GM23338 (cell line): ENCODE results near the gene SBF2. TPM values are rescaled to one million over a fixed set of nuclear protein-coding genes. Genes with fewer than 3 reads are reported as not detected.
A peak's percentile ranks its signal among the peaks of the same experiment; 100 is the strongest.

Experiments
- ATAC-seq: fragments of 200-7000 bp; cut with Tn5 transposase; 3 replicates; pipeline ENCODE4 v1.9.1; 2020
- DNase-seq: peaks from one replicate; pipeline ENCODE4 v3.0.0-alpha.2; 2015; ENCODE audit warnings: low spot score
- H2AFZ ChIP-seq: fragments of 200-600 bp; sonication (generic); 2 replicates; pipeline ENCODE4 v1.8.0; 2016; ENCODE audit warnings: antibody characterized with exemption, mild to moderate bottlenecking, moderate library complexity
- H3F3A ChIP-seq: fragments of 200-600 bp; sonication (generic); replicated peaks from 2 replicates; pipeline ENCODE4 v1.8.0; 2017; ENCODE audit warnings: antibody characterized with exemption, mixed run types, low read depth
- H3K27ac ChIP-seq: fragments of 200-600 bp; sonication (generic); 2 replicates; pipeline ENCODE4 v1.6.1; 2016; ENCODE audit warnings: low read depth
- H3K27me3 ChIP-seq: fragments of 200-600 bp; sonication (generic); 2 replicates; pipeline ENCODE4 v1.8.0; 2016; ENCODE audit warnings: mild to moderate bottlenecking, mixed run types, moderate library complexity; ENCODE audit not compliant: insufficient read depth
- H3K36me3 ChIP-seq: fragments of 200-600 bp; sonication (generic); 2 replicates; pipeline ENCODE4 v1.8.0; 2016; ENCODE audit warnings: mild to moderate bottlenecking; ENCODE audit not compliant: insufficient read depth
- H3K4me1 ChIP-seq: fragments of 200-600 bp; sonication (generic); 2 replicates; pipeline ENCODE4 v1.8.0; 2016; ENCODE audit warnings: mild to moderate bottlenecking, moderate library complexity; ENCODE audit not compliant: insufficient read depth
- H3K4me2 ChIP-seq: fragments of 200-600 bp; sonication (generic); 2 replicates; pipeline ENCODE4 v1.7.1; 2017; ENCODE audit warnings: mixed run types
- H3K4me3 ChIP-seq: fragments of 200-600 bp; sonication (generic); 2 replicates; pipeline ENCODE4 v1.6.1; 2016; ENCODE audit warnings: mixed run types
- H3K79me2 ChIP-seq: fragments of 200-600 bp; sonication (generic); replicated peaks from 2 replicates; pipeline ENCODE4 v1.8.0; 2017; ENCODE audit warnings: mild to moderate bottlenecking; ENCODE audit not compliant: insufficient read depth
- H3K9me2 ChIP-seq: fragments of 200-600 bp; sonication (generic); 2 replicates; pipeline ENCODE4 v1.8.0; 2017; ENCODE audit not compliant: insufficient read depth
- H4K20me1 ChIP-seq: fragments of 200-600 bp; sonication (generic); replicated peaks from 2 replicates; pipeline ENCODE4 v1.8.0; 2017; ENCODE audit warnings: mild to moderate bottlenecking; ENCODE audit not compliant: insufficient read depth
- H3K27ac Mint-ChIP-seq: 2 replicates; pipeline ENCODE4 v1.8.0; 2020; ENCODE audit warnings: inconsistent platforms, mild to moderate bottlenecking, moderate library complexity, mixed read lengths
- H3K27me3 Mint-ChIP-seq: 3 replicates; pipeline ENCODE4 v1.8.0; 2022; ENCODE audit warnings: low read depth, mild to moderate bottlenecking, moderate library complexity, mixed read lengths, inconsistent platforms; ENCODE audit not compliant: insufficient read depth, poor library complexity
- H3K36me3 Mint-ChIP-seq: 3 replicates; pipeline ENCODE4 v1.8.0; 2021; ENCODE audit warnings: low read depth, mild to moderate bottlenecking, inconsistent platforms, moderate library complexity, mixed read lengths
- H3K4me1 Mint-ChIP-seq: 3 replicates; pipeline ENCODE4 v1.8.0; 2020; ENCODE audit warnings: mild to moderate bottlenecking, inconsistent platforms, mixed read lengths
- H3K4me3 Mint-ChIP-seq: 3 replicates; pipeline ENCODE4 v1.8.0; 2021; ENCODE audit warnings: moderate library complexity, mild to moderate bottlenecking, inconsistent platforms, mixed read lengths
- H3K9me3 Mint-ChIP-seq: 3 replicates; pipeline ENCODE4 v1.8.0; 2020; ENCODE audit warnings: moderate library complexity, mild to moderate bottlenecking, inconsistent platforms, mixed read lengths
- CREB1 ChIP-seq: fragments of 250-450 bp; sonication (Bioruptor Pico); IDR thresholded peaks from 2 replicates; pipeline ENCODE4 v1.5.0; 2020; ENCODE audit warnings: low read depth, mild to moderate bottlenecking, moderate library complexity
- ETS1 ChIP-seq: IDR thresholded peaks from 2 replicates; pipeline ENCODE4 v1.6.1; 2016; ENCODE audit warnings: antibody characterized with exemption
- EZH2 ChIP-seq: fragments of 200-600 bp; sonication (generic); IDR thresholded peaks from one replicate; pipeline ENCODE4 v1.8.0; 2017; ENCODE audit warnings: antibody characterized with exemption, mild to moderate bottlenecking, low read depth; ENCODE audit not compliant: unreplicated experiment
- EZH2phosphoT487 ChIP-seq: fragments of 200-600 bp; sonication (generic); IDR thresholded peaks from one replicate; pipeline ENCODE4 v1.8.1; 2018; ENCODE audit warnings: antibody characterized with exemption; ENCODE audit not compliant: unreplicated experiment
- JUNB ChIP-seq: IDR thresholded peaks from one replicate; pipeline ENCODE4 v1.6.1; 2016; ENCODE audit warnings: antibody characterized with exemption; ENCODE audit not compliant: unreplicated experiment
- NANOG ChIP-seq: IDR thresholded peaks from 2 replicates; pipeline ENCODE4 v1.6.1; 2016; ENCODE audit warnings: antibody characterized with exemption, borderline replicate concordance
- POLR2AphosphoS5 ChIP-seq: IDR thresholded peaks from 2 replicates; pipeline ENCODE4 v1.6.1; 2016; ENCODE audit warnings: antibody characterized with exemption, low read depth
- REST ChIP-seq: IDR thresholded peaks from one replicate; pipeline ENCODE4 v1.6.1; 2018; ENCODE audit warnings: antibody characterized with exemption; ENCODE audit not compliant: unreplicated experiment
- STAT1 ChIP-seq: IDR thresholded peaks from one replicate; pipeline ENCODE4 v1.6.1; 2016; ENCODE audit warnings: antibody characterized with exemption; ENCODE audit not compliant: unreplicated experiment
- ZNF114 ChIP-seq: fragments of 250-450 bp; sonication (Bioruptor Pico); IDR thresholded peaks from 2 replicates; pipeline ENCODE4 v1.5.0; 2020; ENCODE audit warnings: mild to moderate bottlenecking, moderate library complexity
- polyA plus RNA-seq: library from polyadenylated mRNA; unstranded; fragments of >200 nt; fragmentation: Nextera tagmentation; extraction: Ambion mirVana; gene quantifications from 2 replicates; pipeline ENCODE4 v1.2.1, GENCODE V29; 2016
- total RNA-seq: library from RNA; depleted of rRNA; stranded (reverse); fragments of >200 nt; shearing (Covaris generic); gene quantifications from 2 replicates; pipeline ENCODE4 v1.2.3, GENCODE V29; 2014
- TF ChIP-seq, protein P1 (sequence below), 2 experiments: fragments of 200-600 bp in 1 of 2; sonication (generic) in 1 of 2; conservative IDR thresholded peaks; 2 replicates each; pipeline versions ENCODE4 v1.5.1 to v1.6.1; 2016 to 2017; ENCODE audit warnings: antibody characterized with exemption in 2 of 2, low read depth in 2 of 2, mild to moderate bottlenecking in 2 of 2, moderate library complexity in 1 of 2
- TF ChIP-seq, protein P2 (sequence below): fragments of 250-450 bp; sonication (Bioruptor Pico); IDR thresholded peaks from 2 replicates; pipeline ENCODE4 v1.5.0; 2020; ENCODE audit warnings: mild to moderate bottlenecking, moderate library complexity

SBF2 gene
- total and polyA plus RNA-seq, 2 experiments from 2014 or later = 25.6 to 53.5 TPM

DNA sequence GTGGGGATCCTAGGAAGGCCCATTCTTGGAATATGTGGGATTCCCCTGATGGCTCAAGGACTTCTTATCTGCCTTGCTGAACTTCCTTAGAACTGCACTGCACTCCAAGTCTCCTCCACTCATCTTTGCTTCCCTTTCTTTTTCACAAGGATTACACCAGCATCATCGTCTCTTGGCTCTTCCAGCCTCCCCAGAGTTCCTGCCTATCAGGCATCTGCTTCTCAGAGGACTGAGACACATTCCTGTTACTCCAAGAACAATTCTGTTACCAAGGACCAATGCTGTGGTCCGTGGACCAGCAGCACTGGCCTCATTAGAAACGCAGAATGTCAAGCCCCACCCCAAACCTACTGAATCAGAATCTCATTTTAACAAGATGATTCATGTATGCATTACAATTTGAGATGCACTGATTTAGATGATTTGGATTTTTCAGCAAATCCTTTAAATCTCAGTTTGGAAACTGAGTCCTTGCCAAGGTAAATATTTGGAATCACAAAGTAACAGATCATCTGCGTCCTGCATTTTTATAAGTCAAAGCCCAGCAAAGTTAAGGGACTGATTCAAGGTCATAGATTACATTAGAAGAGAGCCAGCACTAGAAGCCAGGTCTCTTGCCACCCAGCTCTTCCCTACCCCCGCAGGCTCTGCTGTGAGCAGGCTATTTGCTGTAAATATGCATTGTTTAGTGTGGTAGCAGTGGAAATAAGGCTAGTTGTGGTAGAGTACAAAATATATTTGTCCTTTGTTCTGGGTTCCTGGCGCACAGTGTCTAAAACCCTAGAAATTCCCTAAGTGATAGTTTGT lies 519.2 kb downstream of the SBF2 start:
- no peaks in the 10 kb centered on the region for H3K36me3 ChIP-seq
- H3K9me2 ChIP-seq = no peaks in the 10 kb centered on the region
- ATAC-seq = peak; percentile 34
- Mint-ChIP-seq H3K27me3 (peaks cover 3% of the 10 kb centered on the region), H3K4me3 (no peak overlapping the region), H3K36me3 (peaks cover 11% of the 10 kb centered on the region; the same call in 2 of the 3 replicates), H3K4me1 (peaks cover 37% of the 10 kb centered on the region), H3K27ac (no peak overlapping the region), H3K9me3 (no peaks in the 10 kb centered on the region)
- no peaks in the 10 kb centered on the region for H3K79me2 ChIP-seq
- no peaks in the 10 kb centered on the region for H4K20me1 ChIP-seq
- H3F3A ChIP-seq = no peaks in the 10 kb centered on the region
- H2AFZ ChIP-seq = no peak overlapping the region
- peaks cover 36% of the 10 kb centered on the region for H3K4me1 ChIP-seq
- DNase-seq = no peak
- TF ChIP-seq NANOG (no peak), EZH2 (no peak), EZH2phosphoT487 (no peak), STAT1 (no peak), CREB1 (CRISPR knock-in tag) (no peak), REST (no peak), ZNF114 (CRISPR knock-in tag) (no peak), ETS1 (no peak), POLR2AphosphoS5 (no peak), JUNB (no peak)
- TF ChIP-seq, protein P1, sequence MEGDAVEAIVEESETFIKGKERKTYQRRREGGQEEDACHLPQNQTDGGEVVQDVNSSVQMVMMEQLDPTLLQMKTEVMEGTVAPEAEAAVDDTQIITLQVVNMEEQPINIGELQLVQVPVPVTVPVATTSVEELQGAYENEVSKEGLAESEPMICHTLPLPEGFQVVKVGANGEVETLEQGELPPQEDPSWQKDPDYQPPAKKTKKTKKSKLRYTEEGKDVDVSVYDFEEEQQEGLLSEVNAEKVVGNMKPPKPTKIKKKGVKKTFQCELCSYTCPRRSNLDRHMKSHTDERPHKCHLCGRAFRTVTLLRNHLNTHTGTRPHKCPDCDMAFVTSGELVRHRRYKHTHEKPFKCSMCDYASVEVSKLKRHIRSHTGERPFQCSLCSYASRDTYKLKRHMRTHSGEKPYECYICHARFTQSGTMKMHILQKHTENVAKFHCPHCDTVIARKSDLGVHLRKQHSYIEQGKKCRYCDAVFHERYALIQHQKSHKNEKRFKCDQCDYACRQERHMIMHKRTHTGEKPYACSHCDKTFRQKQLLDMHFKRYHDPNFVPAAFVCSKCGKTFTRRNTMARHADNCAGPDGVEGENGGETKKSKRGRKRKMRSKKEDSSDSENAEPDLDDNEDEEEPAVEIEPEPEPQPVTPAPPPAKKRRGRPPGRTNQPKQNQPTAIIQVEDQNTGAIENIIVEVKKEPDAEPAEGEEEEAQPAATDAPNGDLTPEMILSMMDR (conservative IDR thresholded peaks at IDR 0.05; ENCODE audit: low read depth in 2 of 2) = no peak
- TF ChIP-seq, protein P2, sequence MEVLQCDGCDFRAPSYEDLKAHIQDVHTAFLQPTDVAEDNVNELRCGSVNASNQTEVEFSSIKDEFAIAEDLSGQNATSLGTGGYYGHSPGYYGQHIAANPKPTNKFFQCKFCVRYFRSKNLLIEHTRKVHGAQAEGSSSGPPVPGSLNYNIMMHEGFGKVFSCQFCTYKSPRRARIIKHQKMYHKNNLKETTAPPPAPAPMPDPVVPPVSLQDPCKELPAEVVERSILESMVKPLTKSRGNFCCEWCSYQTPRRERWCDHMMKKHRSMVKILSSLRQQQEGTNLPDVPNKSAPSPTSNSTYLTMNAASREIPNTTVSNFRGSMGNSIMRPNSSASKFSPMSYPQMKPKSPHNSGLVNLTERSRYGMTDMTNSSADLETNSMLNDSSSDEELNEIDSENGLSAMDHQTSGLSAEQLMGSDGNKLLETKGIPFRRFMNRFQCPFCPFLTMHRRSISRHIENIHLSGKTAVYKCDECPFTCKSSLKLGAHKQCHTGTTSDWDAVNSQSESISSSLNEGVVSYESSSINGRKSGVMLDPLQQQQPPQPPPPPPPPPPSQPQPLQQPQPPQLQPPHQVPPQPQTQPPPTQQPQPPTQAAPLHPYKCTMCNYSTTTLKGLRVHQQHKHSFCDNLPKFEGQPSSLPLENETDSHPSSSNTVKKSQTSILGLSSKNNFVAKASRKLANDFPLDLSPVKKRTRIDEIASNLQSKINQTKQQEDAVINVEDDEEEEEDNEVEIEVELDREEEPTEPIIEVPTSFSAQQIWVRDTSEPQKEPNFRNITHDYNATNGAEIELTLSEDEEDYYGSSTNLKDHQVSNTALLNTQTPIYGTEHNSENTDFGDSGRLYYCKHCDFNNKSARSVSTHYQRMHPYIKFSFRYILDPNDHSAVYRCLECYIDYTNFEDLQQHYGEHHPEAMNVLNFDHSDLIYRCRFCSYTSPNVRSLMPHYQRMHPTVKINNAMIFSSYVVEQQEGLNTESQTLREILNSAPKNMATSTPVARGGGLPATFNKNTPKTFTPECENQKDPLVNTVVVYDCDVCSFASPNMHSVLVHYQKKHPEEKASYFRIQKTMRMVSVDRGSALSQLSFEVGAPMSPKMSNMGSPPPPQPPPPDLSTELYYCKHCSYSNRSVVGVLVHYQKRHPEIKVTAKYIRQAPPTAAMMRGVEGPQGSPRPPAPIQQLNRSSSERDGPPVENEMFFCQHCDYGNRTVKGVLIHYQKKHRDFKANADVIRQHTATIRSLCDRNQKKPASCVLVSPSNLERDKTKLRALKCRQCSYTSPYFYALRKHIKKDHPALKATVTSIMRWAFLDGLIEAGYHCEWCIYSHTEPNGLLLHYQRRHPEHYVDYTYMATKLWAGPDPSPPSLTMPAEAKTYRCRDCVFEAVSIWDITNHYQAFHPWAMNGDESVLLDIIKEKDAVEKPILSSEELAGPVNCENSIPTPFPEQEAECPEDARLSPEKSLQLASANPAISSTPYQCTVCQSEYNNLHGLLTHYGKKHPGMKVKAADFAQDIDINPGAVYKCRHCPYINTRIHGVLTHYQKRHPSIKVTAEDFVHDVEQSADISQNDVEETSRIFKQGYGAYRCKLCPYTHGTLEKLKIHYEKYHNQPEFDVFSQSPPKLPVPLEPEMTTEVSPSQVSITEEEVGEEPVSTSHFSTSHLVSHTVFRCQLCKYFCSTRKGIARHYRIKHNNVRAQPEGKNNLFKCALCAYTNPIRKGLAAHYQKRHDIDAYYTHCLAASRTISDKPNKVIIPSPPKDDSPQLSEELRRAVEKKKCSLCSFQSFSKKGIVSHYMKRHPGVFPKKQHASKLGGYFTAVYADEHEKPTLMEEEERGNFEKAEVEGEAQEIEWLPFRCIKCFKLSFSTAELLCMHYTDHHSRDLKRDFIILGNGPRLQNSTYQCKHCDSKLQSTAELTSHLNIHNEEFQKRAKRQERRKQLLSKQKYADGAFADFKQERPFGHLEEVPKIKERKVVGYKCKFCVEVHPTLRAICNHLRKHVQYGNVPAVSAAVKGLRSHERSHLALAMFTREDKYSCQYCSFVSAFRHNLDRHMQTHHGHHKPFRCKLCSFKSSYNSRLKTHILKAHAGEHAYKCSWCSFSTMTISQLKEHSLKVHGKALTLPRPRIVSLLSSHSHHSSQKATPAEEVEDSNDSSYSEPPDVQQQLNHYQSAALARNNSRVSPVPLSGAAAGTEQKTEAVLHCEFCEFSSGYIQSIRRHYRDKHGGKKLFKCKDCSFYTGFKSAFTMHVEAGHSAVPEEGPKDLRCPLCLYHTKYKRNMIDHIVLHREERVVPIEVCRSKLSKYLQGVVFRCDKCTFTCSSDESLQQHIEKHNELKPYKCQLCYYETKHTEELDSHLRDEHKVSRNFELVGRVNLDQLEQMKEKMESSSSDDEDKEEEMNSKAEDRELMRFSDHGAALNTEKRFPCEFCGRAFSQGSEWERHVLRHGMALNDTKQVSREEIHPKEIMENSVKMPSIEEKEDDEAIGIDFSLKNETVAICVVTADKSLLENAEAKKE (CRISPR knock-in tag) = no peak
- H3K4me3 ChIP-seq = no peak overlapping the region
- no peaks in the 10 kb centered on the region for H3K27me3 ChIP-seq
- H3K4me2 ChIP-seq = peak overlapping the region; percentile 39
- no peak overlapping the region for H3K27ac ChIP-seq
